ENCODE measurements around the gene PI3. TPM values are rescaled to one million over a fixed set of nuclear protein-coding genes. Genes with fewer than 3 reads are reported as not detected.

Gene PI3
- total RNA-seq, 6 donors from 2014 or later: 3.2 to 16.7 (median 5.2) TPM; not detected in 1

DNA sequence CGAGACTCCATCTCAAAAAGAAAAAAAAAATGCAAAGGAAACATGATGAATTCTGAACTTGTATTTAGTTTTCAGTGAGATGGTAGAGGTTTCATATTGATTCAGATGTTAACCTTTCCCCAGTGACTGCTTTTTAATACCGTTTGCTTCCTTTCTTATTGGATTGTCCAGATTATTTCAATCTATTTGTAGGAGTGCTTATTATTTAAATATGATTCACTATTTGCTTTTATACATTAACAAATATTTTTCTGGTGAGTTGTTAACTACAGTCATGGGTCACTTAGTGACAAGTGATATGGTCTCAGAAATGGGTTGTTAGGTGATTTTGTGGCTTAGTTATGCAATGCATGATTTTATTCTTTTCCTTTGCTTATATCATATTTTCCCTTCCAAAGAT is 8.4 kb downstream of the PI3 start:
- ATAC-seq (ENCODE audit: low FRiP score in 2 of 2): no peak
- no peak for DNase-seq
- 72 to 92% methylated on average over 2 of the region's 2 CpGs for WGBS, 2 donors

GRCh38 chr20:45187693-45188092 is 13.0 kb downstream of the PI3 start:
- Histone ChIP-seq H3K9me3 (no peaks in the 10 kb centered on the region), H3K4me1 (no peaks in the 10 kb centered on the region), H3K27me3 (no peaks in the 10 kb centered on the region), H3K36me3 (no peaks in the 10 kb centered on the region), H3K27ac (no peak overlapping the region), H3K4me3 (no peak overlapping the region)
- ATAC-seq (ENCODE audit: low FRiP score in 2 of 2) (no peak), DNase-seq (no peak)
- WGBS, 2 donors: 60 to 88% methylated on average over 2 of the region's 2 CpGs
- TF ChIP-seq CTCF (IDR thresholded peaks at IDR 0.05): no peak
- TF ChIP-seq POLR2A (IDR thresholded peaks at IDR 0.05): no peak

More for the DNA sequence above, 8.4 kb downstream of the PI3 start:
- no peaks in the 10 kb centered on the region for H3K4me1 ChIP-seq
- TF ChIP-seq CTCF (IDR thresholded peaks at IDR 0.05): no peak
- no peak for TF ChIP-seq EP300 (IDR thresholded peaks at IDR 0.05)
- TF ChIP-seq POLR2AphosphoS5 (IDR thresholded peaks at IDR 0.05): no peak
- no peak for TF ChIP-seq POLR2A (IDR thresholded peaks at IDR 0.05)
- no peaks in the 10 kb centered on the region for H3K36me3 ChIP-seq
- H3K9me3 ChIP-seq: no peaks in the 10 kb centered on the region
- no peak overlapping the region for H3K27ac ChIP-seq
- H3K27me3 ChIP-seq: no peaks in the 10 kb centered on the region
- no peak overlapping the region for H3K4me3 ChIP-seq

- DNase-seq (no peak), ATAC-seq (ENCODE audit: low FRiP score in 2 of 2) (no peak)
- H3K36me3 ChIP-seq: no peaks in the 10 kb centered on the region
- WGBS, 2 donors: 95 to 99% methylated on average over 3 of the region's 3 CpGs
- no peak overlapping the region for H3K27ac ChIP-seq
- no peaks in the 10 kb centered on the region for H3K9me3 ChIP-seq
- TF ChIP-seq POLR2AphosphoS5 (IDR thresholded peaks at IDR 0.05) (no peak), POLR2A (IDR thresholded peaks at IDR 0.05) (no peak), EP300 (IDR thresholded peaks at IDR 0.05) (no peak)
- H3K4me1 ChIP-seq: no peaks in the 10 kb centered on the region
- no peaks in the 10 kb centered on the region for H3K27me3 ChIP-seq
- no peak overlapping the region for H3K4me3 ChIP-seq
Measured at GRCh38 chr20:45189067-45189609, 14.4 kb downstream of the PI3 start.

- H3K27ac ChIP-seq: no peak overlapping the region
Measured at GRCh38 chr20:45189861-45190260, 15.2 kb downstream of the PI3 start.

DNA sequence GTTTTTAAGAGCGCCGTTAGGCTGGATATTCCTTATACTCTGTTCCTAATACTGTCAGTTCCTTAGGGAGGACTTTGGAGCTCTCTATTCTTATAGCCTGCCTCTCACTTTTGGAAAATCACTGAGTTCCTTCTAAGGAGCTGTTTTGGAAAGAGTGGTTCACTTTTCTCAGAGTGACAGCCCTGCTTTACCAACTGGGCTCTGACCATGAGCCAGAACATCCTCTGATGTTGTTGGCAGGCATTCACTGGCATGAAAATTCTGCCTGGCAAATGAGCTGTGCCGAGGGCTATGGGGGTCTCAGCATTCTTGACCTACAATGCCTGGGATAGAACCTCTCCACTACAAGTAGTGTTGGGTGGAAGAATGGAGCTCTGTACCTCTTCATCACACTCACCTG is 17.2 kb downstream of the PI3 start:
- WGBS, 2 donors: 88 to 93% methylated on average over 3 of the region's 3 CpGs
- H3K27ac ChIP-seq: no peak overlapping the region
- ATAC-seq (ENCODE audit: low FRiP score in 2 of 2) (no peak), DNase-seq (no peak)
- no peaks in the 10 kb centered on the region for H3K36me3 ChIP-seq
- no peaks in the 10 kb centered on the region for H3K9me3 ChIP-seq
- H3K27me3 ChIP-seq: no peaks in the 10 kb centered on the region
- H3K4me3 ChIP-seq: no peak overlapping the region
- H3K4me1 ChIP-seq: no peaks in the 10 kb centered on the region
- TF ChIP-seq POLR2A (IDR thresholded peaks at IDR 0.05) (no peak), CTCF (IDR thresholded peaks at IDR 0.05) (no peak), POLR2AphosphoS5 (IDR thresholded peaks at IDR 0.05) (no peak), EP300 (IDR thresholded peaks at IDR 0.05) (no peak)

More at GRCh38 chr20:45189861-45190260, 15.2 kb downstream of the PI3 start:
- Histone ChIP-seq H3K36me3 (no peaks in the 10 kb centered on the region), H3K9me3 (no peaks in the 10 kb centered on the region), H3K27me3 (no peaks in the 10 kb centered on the region), H3K4me3 (no peak overlapping the region), H3K4me1 (no peaks in the 10 kb centered on the region)
- TF ChIP-seq POLR2A (IDR thresholded peaks at IDR 0.05) (no peak), POLR2AphosphoS5 (IDR thresholded peaks at IDR 0.05) (no peak), CTCF (IDR thresholded peaks at IDR 0.05) (no peak), EP300 (IDR thresholded peaks at IDR 0.05) (no peak)
- DNase-seq (no peak), ATAC-seq (ENCODE audit: low FRiP score in 2 of 2) (no peak)
- WGBS, 2 donors: 87 to 89% methylated on average over 3 of the region's 3 CpGs
